HG02884 (cell line): ENCODE results near the gene ARHGAP18.
A peak's percentile ranks its signal among the peaks of the same experiment; 100 is the strongest.

ENCODE experiments used
- ATAC-seq: cut with Tn5 transposase; IDR thresholded peaks from one replicate; pipeline ENCODE4 v1.9.1; 2021; ENCODE audit warnings: mild to moderate bottlenecking, moderate library complexity; ENCODE audit not compliant: unreplicated experiment

The ARHGAP18 gene

GRCh38 chr6:129719692-129720091, 9.7 kb upstream of the ARHGAP18 start:
- no peak for ATAC-seq

- no peak for ATAC-seq
These were observed 7.3 kb upstream of the ARHGAP18 start for GRCh38 chr6:129717277-129717676.

GRCh38 chr6:129713806-129714333, 3.9 kb upstream of the ARHGAP18 start:
- no peak for ATAC-seq

DNA sequence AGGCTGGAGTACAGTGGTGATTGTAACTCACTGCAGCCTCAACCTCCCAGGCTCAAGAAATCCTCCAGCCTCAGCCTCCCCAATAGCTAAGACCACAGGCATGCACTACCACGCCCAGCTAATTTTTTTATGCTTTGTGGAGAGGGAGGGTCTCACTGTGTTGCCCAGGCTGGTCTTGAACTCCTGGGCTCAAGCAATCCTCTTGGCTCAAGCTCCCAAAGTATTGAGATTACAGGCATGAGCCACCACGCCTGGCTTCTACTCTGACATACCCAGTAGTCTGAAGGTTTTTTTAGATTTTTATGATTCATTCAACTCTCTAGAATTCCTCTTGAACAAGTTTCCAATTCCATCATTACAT, 1.3 kb upstream of the ARHGAP18 start:
- no peak for ATAC-seq

DNA sequence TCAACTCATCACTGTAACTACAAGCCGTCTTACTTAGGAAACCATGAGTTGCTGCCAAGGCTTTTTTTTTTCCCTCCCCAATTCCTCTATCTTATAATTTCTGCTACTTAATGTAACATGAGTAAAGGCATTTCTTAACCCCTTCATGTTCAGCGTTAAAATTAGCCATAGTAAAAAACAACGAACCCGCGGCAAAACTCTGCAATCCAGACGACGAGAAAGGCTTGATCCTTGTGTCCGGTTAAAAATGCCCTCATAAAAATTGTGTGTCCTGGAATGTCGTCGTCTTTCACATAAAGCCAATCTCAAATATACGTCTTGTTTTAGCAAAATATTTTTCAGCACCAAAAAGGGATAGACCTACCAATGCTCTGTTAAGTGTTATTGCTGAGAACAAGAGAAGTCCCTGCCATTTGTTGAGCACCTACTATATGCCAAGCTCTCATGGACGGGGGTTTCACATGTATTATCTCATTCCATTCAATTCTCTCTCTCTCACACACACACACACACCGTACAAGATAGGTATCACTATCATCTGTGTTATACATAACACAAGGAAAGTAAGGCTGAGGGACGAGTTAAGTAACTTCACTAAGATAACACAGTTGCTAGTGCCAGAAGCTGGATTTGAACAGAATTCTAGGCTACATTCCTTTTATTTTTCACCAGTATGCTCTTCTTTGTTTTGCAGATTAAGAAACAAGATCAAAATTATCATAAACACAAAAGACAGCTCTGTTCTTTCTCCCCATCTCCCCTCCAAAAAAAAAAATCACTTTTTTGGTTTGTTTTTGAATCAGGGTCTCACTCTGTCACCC, 683 bp upstream of the ARHGAP18 start:
- no peak for ATAC-seq

- ATAC-seq = no peak
These were observed 695 bp downstream of the ARHGAP18 start for GRCh38 chr6:129709196-129709768.

DNA sequence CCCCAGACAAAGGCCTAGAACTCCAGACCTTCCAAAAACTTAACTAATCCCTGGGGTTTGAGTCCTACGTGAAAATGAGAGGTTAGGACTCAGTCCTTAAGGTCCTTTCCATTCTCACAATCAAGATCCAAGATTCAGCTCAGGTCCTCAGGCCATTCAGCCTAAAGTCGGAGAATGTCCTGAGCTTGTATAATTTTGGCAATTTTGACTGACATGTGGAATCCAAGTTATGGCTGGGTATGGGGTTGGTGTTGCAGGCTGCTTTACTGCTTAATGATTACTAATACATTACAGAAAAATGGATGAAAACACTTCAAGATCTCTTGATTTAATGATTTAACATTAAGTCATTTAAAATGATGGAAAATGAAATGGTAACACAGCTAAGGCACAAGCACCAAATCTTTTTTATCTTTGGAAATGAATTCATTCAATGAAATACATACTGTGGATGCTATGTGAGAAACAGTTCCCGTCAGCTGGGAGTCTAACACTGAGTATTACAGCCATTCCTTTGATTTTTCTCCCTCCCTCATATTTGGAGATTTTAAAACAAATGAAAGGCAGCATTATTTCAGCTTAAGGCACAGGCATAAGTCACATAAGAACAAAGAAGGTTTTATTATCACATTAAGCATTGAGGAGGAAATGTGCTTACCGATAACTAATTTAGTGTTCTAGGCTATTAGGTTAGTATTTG, 1.3 kb downstream of the ARHGAP18 start:
- ATAC-seq = no peak

GRCh38 chr6:129707882-129708495, 2.0 kb downstream of the ARHGAP18 start:
- no peak for ATAC-seq

DNA sequence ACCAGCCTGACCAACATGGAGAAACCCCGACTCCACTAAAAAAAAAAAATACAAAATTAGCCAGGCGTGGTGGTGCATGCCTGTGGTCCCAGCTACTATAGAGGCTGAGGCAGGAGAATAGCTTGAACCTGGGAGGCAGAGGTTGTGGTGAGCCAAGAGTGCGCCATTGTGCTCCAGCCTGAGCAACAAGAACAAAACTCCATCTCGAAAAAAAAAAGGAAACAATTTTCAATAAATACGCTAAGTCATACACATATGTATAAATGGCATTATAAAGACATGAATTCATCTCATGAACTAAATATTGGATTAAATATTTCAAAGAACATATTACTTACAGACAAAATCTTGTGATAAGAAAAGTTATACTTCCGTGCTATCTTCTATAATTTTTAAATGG, 2.9 kb downstream of the ARHGAP18 start:
- no peak for ATAC-seq

GRCh38 chr6:129705212-129705611, 4.8 kb downstream of the ARHGAP18 start:
- ATAC-seq = no peak

DNA sequence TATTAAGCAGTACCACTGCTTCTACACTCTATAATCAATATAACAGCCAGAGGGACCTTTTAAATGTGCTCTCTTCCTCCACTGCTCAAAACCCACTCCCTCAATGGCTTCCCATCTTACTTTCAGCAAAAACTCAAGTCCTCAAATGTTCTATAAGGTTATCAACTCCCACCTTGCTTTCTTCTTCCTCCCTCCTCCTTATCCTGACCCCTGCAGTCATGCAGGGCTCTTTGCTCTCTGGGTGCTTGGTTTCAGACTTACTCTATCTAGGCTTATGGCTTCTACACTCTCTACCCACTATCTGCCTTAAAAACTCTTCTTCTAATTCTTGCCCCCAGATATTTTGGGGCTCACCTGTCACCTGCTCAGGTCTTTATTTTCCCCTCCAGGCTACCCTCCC, 5.3 kb downstream of the ARHGAP18 start:
- peak; percentile 48 for ATAC-seq

GRCh38 chr6:129701721-129702455, 8.1 kb downstream of the ARHGAP18 start:
- no peak for ATAC-seq

DNA sequence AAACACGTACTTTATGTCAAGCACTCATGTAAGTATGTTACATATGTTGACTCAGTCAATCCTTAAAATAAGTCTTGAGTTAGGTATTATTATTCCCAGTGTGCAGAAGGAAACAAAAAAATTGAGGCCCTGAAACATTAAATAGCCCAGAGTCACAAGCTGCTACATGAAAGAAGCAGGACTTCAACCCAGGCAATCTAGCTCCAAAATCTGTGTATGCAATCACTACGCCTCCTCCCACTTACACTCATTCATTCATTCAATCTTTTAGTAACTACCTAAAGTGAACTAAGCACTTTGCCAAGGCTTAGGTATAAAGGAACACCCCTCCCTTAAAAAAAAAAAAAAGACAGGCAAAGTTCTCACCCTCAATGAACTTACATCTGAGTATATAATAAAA, 9.3 kb downstream of the ARHGAP18 start:
- no peak for ATAC-seq

- ATAC-seq = no peak
These were observed 10.3 kb downstream of the ARHGAP18 start for GRCh38 chr6:129699659-129700058.

DNA sequence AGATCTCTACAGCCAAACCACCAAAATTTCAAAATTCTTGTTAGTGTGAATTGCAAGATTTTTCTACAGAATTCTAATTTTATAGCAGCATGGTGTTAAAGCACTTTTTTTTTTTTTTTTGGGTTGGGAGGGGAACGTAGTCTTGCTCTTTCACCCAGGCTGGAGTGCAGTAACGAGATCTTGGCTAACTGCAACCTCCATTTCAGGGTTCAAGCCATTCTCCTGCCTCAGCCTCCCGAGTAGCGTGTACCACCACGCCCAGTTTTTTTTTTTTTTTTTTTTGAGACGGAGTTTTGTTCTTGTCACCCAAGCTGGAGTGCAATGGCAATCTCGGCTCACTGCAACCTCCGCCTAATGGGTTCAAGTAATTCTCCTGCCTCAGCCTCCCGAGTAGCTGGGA, 11.5 kb downstream of the ARHGAP18 start:
- no peak for ATAC-seq

DNA sequence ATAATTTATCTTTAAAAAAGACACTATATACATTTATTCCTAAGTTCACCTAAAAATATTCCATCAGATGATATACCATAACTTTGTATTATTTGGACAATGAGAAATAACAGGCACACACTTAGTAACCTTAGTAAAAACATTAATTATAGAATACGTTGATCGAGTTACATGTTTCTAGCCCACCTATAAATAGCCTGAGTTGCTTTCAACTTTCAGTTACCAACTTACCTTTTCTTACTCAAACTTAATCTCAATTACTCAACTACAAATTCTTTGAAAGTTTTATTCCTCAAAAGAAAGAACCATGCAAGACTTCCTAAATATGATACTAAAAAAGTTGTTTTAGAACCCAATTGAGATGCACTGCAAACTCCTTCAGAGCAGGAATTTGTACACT, 12.2 kb downstream of the ARHGAP18 start:
- no peak for ATAC-seq

- ATAC-seq = no peak
These were observed 13.1 kb downstream of the ARHGAP18 start for GRCh38 chr6:129696843-129697242.

DNA sequence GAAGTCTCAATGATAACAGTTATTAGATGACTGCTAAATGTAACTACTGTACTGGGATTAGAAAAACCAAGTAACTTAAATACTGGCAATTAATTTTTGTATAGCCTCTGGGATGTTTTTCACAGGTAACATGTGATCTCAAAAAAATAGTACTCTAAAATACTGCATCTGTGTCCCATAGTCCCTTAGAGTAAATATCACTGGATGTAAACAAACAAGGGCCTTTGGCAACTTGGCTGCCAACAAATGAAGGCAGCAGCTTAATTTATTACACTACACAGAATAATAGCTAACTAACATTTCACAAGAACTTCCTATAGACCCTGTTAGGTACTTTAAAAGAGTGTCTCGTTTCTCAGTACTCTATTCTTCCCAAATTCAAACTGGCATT, 14.0 kb downstream of the ARHGAP18 start:
- ATAC-seq = no peak

DNA sequence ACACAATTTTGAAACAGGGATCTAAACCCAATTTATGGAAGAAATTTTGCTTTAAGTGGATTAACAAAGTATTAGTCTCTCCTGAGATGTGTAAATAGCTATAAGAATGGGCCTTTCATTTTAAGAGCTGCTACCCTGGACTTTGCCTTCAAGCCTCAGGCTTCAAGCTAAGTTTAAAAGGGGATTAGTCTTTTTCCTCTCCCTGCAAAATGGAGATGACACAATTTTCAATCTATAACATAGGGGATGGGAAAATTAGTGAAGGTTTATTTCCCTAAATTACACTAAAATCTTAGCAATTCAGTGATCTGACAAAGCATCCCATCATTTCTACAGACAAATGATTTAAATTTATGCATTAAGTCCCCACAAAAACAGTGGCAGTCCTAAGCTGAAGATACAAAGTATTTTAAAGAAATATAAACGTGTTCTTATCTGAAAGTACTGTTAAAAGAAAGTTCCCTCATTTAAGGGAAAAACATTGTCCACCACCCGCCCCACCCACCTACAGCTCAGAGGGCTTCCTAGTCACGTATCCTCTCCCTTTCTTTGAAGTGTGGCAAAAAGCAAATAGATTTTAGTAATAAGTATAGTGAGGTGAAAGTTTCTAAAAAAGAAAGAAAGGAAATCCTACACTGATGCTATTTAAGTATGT, 14.5 kb downstream of the ARHGAP18 start:
- ATAC-seq = peak; percentile 93

- ATAC-seq = no peak
These were observed 15.9 kb downstream of the ARHGAP18 start for GRCh38 chr6:129694036-129694435.
